ENCODE results near the gene UCP2. TPM values are rescaled to one million over a fixed set of nuclear protein-coding genes. Genes with fewer than 3 reads are reported as not detected.

The UCP2 gene
- total RNA-seq, 4 donors from 2014 or later: 16.8 to 284 (median 56.7) TPM

GRCh38 chr11:73931951-73932350, 50.7 kb downstream of the UCP2 start:
- no peaks in the 10 kb centered on the region for H3K27me3 ChIP-seq
- in situ Hi-C loops (cut with MboI; ENCODE audit: low sequenced_read_pairs in 4 of 4) (no loop called here), intact Hi-C loops (cut with DNase I; ENCODE audit: low total_unique reads) (no loop called here)
- ATAC-seq (no peak), DNase-seq (no peak)
- H3K4me3 ChIP-seq: no peak overlapping the region
- no peaks in the 10 kb centered on the region for H3K4me1 ChIP-seq
- H3K27ac ChIP-seq: no peak overlapping the region
- H3K36me3 ChIP-seq: peaks cover 0 to 39% of the 10 kb centered on the region in 2 donors
- TF ChIP-seq POLR2A (IDR thresholded peaks at IDR 0.05) (no peak), CTCF (IDR thresholded peaks at IDR 0.05 in 4 of 5, conservative IDR thresholded peaks at IDR 0.05 in 1 of 5) (no peak)
- H3K9me3 ChIP-seq: no peaks in the 10 kb centered on the region

GRCh38 chr11:73931039-73931645, 51.5 kb downstream of the UCP2 start:
- Histone ChIP-seq H3K4me3 (no peak overlapping the region), H3K9me3 (no peaks in the 10 kb centered on the region), H3K36me3 (peaks cover 0 to 47% of the 10 kb centered on the region in 2 donors), H3K4me1 (no peaks in the 10 kb centered on the region), H3K27ac (no peak overlapping the region), H3K27me3 (no peaks in the 10 kb centered on the region)
- intact Hi-C loops (cut with DNase I; ENCODE audit: low total_unique reads): no loop called here
- DNase-seq: no peak
- TF ChIP-seq CTCF (IDR thresholded peaks at IDR 0.05 in 4 of 5, conservative IDR thresholded peaks at IDR 0.05 in 1 of 5) (no peak), POLR2A (IDR thresholded peaks at IDR 0.05) (no peak)
- ATAC-seq: peak in 1 of 2 donors; percentile 42
- in situ Hi-C loops (cut with MboI; ENCODE audit: low sequenced_read_pairs in 4 of 4): no loop called here

GRCh38 chr11:73929388-73929787, 53.3 kb downstream of the UCP2 start:
- in situ Hi-C loops (cut with MboI; ENCODE audit: low sequenced_read_pairs in 4 of 4) (no loop called here), intact Hi-C loops (cut with DNase I; ENCODE audit: low total_unique reads) (no loop called here)
- no peak for TF ChIP-seq POLR2A (IDR thresholded peaks at IDR 0.05)
- no peak for TF ChIP-seq CTCF (IDR thresholded peaks at IDR 0.05 in 4 of 5, conservative IDR thresholded peaks at IDR 0.05 in 1 of 5)
- H3K4me3 ChIP-seq: no peak overlapping the region
- DNase-seq (no peak), ATAC-seq (no peak)
- H3K27me3 ChIP-seq: no peaks in the 10 kb centered on the region
- no peaks in the 10 kb centered on the region for H3K9me3 ChIP-seq
- no peak overlapping the region for H3K27ac ChIP-seq
- no peaks in the 10 kb centered on the region for H3K4me1 ChIP-seq
- H3K36me3 ChIP-seq: peaks cover 0 to 59% of the 10 kb centered on the region in 2 donors

Other genes starting within 250 kb of the UCP2 start
- gene RAB6A, start 221.8 kb downstream of the UCP2 start, total RNA-seq: 100 to 1,000 TPM in 3 of 4 donors, 10 to 100 TPM in 1; 95.5 to 124 (median 110) TPM
- 10 to 100 TPM in 3 of 4 donors, 1 to 10 TPM in 1; 9.0 to 29.1 (median 13.4) TPM for gene MRPL48, start 195.0 kb downstream of the UCP2 start, total RNA-seq
- gene COA4, start 106.0 kb downstream of the UCP2 start, total RNA-seq: 100 to 1,000 TPM in 1 of 4 donors, 10 to 100 TPM in 3; 52.3 to 102 (median 86.2) TPM
- gene PAAF1, start 105.8 kb downstream of the UCP2 start, total RNA-seq: 10 to 100 TPM in 1 of 4 donors, 1 to 10 TPM in 3; 2.2 to 11.8 (median 4.4) TPM
- not detected for gene DNAJB13, start 31.8 kb downstream of the UCP2 start, total RNA-seq
- gene UCP3, start 26.2 kb upstream of the UCP2 start, total RNA-seq: 100 to 1,000 TPM; 489 to 938 (median 679) TPM
- 10 to 100 TPM; 13.8 to 33.2 (median 16.4) TPM for gene C2CD3, start 188.2 kb upstream of the UCP2 start, total RNA-seq
- 10 to 100 TPM; 31.5 to 51.7 (median 43.2) TPM for gene PPME1, start 188.4 kb upstream of the UCP2 start, total RNA-seq